H1 (cell line): ENCODE results near the gene EXOC1.

Experiments used
- EP300 ChIP-seq, 2 experiments: IDR thresholded peaks; 1 replicate in 1 of 2; 2 replicates in 1 of 2; pipeline ENCODE4 v1.6.1; 2011 to 2012; ENCODE audit warnings: low read depth in 2 of 2, low read length in 2 of 2, mild to moderate bottlenecking in 2 of 2, borderline replicate concordance in 1 of 2, inconsistent platforms in 1 of 2, moderate library complexity in 1 of 2
- FOSL1 ChIP-seq: IDR thresholded peaks from 2 replicates; pipeline ENCODE4 v1.6.1; 2011; ENCODE audit warnings: mild to moderate bottlenecking, low read depth, low read length, moderate library complexity; ENCODE audit not compliant: insufficient read depth
- HDAC2 ChIP-seq, 2 experiments: fragments of 300-600 bp in 1 of 2; sonication (generic) in 1 of 2; IDR thresholded peaks; 2 replicates each; pipeline ENCODE4 v1.6.1; 2011 to 2012; ENCODE audit warnings: low read depth in 2 of 2, low read length in 2 of 2, mild to moderate bottlenecking in 2 of 2, moderate library complexity in 2 of 2, borderline replicate concordance in 1 of 2, inconsistent platforms in 1 of 2
- JUND ChIP-seq: IDR thresholded peaks from 2 replicates; pipeline ENCODE4 v1.6.1; 2011; ENCODE audit warnings: mild to moderate bottlenecking, improper control_type of control experiment, low read length
- POLR2AphosphoS5 ChIP-seq: IDR thresholded peaks from 2 replicates; pipeline ENCODE4 v1.6.1; 2011; ENCODE audit warnings: low read depth, low read length
- RAD21 ChIP-seq, 2 experiments: IDR thresholded peaks in 1 of 2; conservative IDR thresholded peaks in 1 of 2; 2 replicates each; pipeline ENCODE4 v1.6.1; 2011; ENCODE audit warnings: low read depth in 2 of 2, low read length in 2 of 2, improper control_type of control experiment in 1 of 2, inconsistent platforms in 1 of 2, mild to moderate bottlenecking in 1 of 2, moderate library complexity in 1 of 2
- RFX5 ChIP-seq: IDR thresholded peaks from 2 replicates; pipeline ENCODE4 v1.6.1; 2011; ENCODE audit warnings: low read depth, low read length, improper control_type of control experiment, borderline replicate concordance
- RXRA ChIP-seq: IDR thresholded peaks from 2 replicates; pipeline ENCODE4 v1.6.1; 2011; ENCODE audit warnings: low read depth, mild to moderate bottlenecking, low read length, moderate library complexity; ENCODE audit not compliant: insufficient read depth
- TAF1 ChIP-seq: IDR thresholded peaks from 2 replicates; pipeline ENCODE4 v1.6.1; 2011; ENCODE audit warnings: mild to moderate bottlenecking, low read depth, low read length
- TF ChIP-seq, protein P1 (sequence below), 3 experiments: IDR thresholded peaks; 1 replicate in 2 of 3; 2 replicates in 1 of 3; pipeline versions ENCODE4 v1.5.1 to v1.6.1; 2011; ENCODE audit warnings: low read length in 3 of 3, mild to moderate bottlenecking in 3 of 3, inconsistent platforms in 2 of 3, low read depth in 1 of 3, moderate library complexity in 1 of 3; ENCODE audit not compliant: insufficient read depth in 1 of 3; ENCODE audit errors: control extremely low read depth in 1 of 3

DNA sequence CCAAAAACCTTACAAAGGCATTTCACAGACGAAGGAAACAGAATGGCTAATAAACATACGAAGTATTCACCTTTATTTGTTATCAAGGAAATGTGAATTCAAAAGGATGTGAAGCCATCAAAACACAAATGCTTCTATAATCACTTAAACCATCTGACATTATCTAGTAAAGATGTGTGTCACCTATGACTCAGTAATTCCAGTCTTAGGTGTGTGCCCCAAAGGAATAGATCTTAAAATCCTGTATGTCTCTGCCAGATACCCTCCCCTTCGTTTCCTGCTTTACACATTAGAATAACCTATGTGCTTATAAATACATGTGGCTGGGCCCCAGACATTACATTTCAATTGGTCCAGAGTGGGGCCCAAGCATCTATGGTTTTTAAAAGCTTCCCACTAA, 53.5 kb downstream of the EXOC1 start:
- TF ChIP-seq POLR2AphosphoS5 (no peak), HDAC2 (IDR thresholded peaks at IDR 0.05; ENCODE audit: borderline replicate concordance in 1 of 2, low read depth in 2 of 2, low read length in 2 of 2) (no peak), RFX5 (no peak), FOSL1 (no peak), RXRA (no peak), EP300 (IDR thresholded peaks at IDR 0.05; ENCODE audit: borderline replicate concordance in 1 of 2, low read depth in 2 of 2, low read length in 2 of 2) (no peak), JUND (no peak), RAD21 (IDR thresholded peaks at IDR 0.05 in 1 of 2, conservative IDR thresholded peaks at IDR 0.05 in 1 of 2; ENCODE audit: low read depth in 2 of 2, low read length in 2 of 2) (no peak), TAF1 (no peak)
- TF ChIP-seq, protein P1, sequence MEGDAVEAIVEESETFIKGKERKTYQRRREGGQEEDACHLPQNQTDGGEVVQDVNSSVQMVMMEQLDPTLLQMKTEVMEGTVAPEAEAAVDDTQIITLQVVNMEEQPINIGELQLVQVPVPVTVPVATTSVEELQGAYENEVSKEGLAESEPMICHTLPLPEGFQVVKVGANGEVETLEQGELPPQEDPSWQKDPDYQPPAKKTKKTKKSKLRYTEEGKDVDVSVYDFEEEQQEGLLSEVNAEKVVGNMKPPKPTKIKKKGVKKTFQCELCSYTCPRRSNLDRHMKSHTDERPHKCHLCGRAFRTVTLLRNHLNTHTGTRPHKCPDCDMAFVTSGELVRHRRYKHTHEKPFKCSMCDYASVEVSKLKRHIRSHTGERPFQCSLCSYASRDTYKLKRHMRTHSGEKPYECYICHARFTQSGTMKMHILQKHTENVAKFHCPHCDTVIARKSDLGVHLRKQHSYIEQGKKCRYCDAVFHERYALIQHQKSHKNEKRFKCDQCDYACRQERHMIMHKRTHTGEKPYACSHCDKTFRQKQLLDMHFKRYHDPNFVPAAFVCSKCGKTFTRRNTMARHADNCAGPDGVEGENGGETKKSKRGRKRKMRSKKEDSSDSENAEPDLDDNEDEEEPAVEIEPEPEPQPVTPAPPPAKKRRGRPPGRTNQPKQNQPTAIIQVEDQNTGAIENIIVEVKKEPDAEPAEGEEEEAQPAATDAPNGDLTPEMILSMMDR (IDR thresholded peaks at IDR 0.05; ENCODE audit: control extremely low read depth in 1 of 3, insufficient read depth in 1 of 3, low read depth in 1 of 3, low read length in 3 of 3): no peak
